SK-N-SH treated with all-trans-retinoic acid at 6 μM for 48 hours (cell line): ENCODE measurements around the gene SERPINE1.
"Not testable (repeated sequence)": the region's sequence is repeated elsewhere in the genome, so short reads cannot be mapped to it uniquely, and the experiment has no call there.

ENCODE experiments used
- ATAC-seq: fragments of 200-7000 bp; cut with Tn5 transposase; 3 replicates; pipeline ENCODE4 v1.9.1; 2020; ENCODE audit warnings: mild to moderate bottlenecking, moderate library complexity
- ARNTL ChIP-seq: fragments of 450-650 bp; formaldehyde crosslinking; IDR thresholded peaks from 2 replicates; pipeline ENCODE4 v1.5.0; 2020; ENCODE audit warnings: low read depth, mild to moderate bottlenecking, moderate library complexity, borderline replicate concordance
- CREB5 ChIP-seq: fragments of 250-450 bp; sonication (Bioruptor Pico); IDR thresholded peaks from 2 replicates; pipeline ENCODE4 v1.5.1; 2020; ENCODE audit warnings: low read depth, mild to moderate bottlenecking, moderate library complexity
- CSDC2 ChIP-seq: fragments of 250-450 bp; sonication (Bioruptor Pico); IDR thresholded peaks from 2 replicates; pipeline ENCODE4 v1.5.0; 2020; ENCODE audit warnings: mild to moderate bottlenecking, moderate library complexity
- CSRNP3 ChIP-seq: fragments of 250-450 bp; sonication (Bioruptor Pico); IDR thresholded peaks from 2 replicates; pipeline ENCODE4 v1.5.1; 2021; ENCODE audit warnings: mild to moderate bottlenecking, moderate library complexity
- GLIS3 ChIP-seq: fragments of 250-450 bp; sonication (Bioruptor Pico); IDR thresholded peaks from 2 replicates; pipeline ENCODE4 v1.5.0; 2020; ENCODE audit warnings: mild to moderate bottlenecking, moderate library complexity
- ISL1 ChIP-seq: fragments of 250-450 bp; sonication (Bioruptor Pico); IDR thresholded peaks from 2 replicates; pipeline ENCODE4 v2.1.2; 2022; ENCODE audit warnings: mild to moderate bottlenecking, moderate library complexity
- OSR1 ChIP-seq: fragments of 250-450 bp; sonication (Bioruptor Pico); IDR thresholded peaks from 2 replicates; pipeline ENCODE4 v1.8.0; 2022; ENCODE audit warnings: moderate library complexity, mild to moderate bottlenecking, inconsistent platforms
- PATZ1 ChIP-seq: fragments of 250-450 bp; sonication (Bioruptor Pico); IDR thresholded peaks from 2 replicates; pipeline ENCODE4 v1.8.0; 2020; ENCODE audit warnings: mild to moderate bottlenecking, moderate library complexity, borderline replicate concordance
- POU6F1 ChIP-seq: fragments of 250-450 bp; sonication (Bioruptor Pico); IDR thresholded peaks from 2 replicates; pipeline ENCODE4 v1.8.0; 2021; ENCODE audit warnings: low read depth, mild to moderate bottlenecking, moderate library complexity, borderline replicate concordance
- PPARA ChIP-seq: fragments of 250-450 bp; sonication (Bioruptor Pico); IDR thresholded peaks from 2 replicates; pipeline ENCODE4 v1.5.0; 2020; ENCODE audit warnings: mild to moderate bottlenecking, borderline replicate concordance
- RARB ChIP-seq: fragments of 250-450 bp; sonication (Bioruptor Pico); IDR thresholded peaks from 2 replicates; pipeline ENCODE4 v1.8.0; 2021; ENCODE audit warnings: mild to moderate bottlenecking, moderate library complexity
- SNAI2 ChIP-seq: fragments of 250-450 bp; sonication (Bioruptor Pico); IDR thresholded peaks from 2 replicates; pipeline ENCODE4 v1.5.0; 2020; ENCODE audit warnings: mild to moderate bottlenecking, moderate library complexity
- TCF4 ChIP-seq: fragments of 250-450 bp; sonication (Bioruptor Pico); IDR thresholded peaks from 2 replicates; pipeline ENCODE4 v1.8.0; 2021; ENCODE audit warnings: mild to moderate bottlenecking, moderate library complexity, borderline replicate concordance
- TOX ChIP-seq: fragments of 250-450 bp; sonication (Bioruptor Pico); IDR thresholded peaks from 2 replicates; pipeline ENCODE4 v1.8.0; 2021; ENCODE audit warnings: mild to moderate bottlenecking, moderate library complexity, borderline replicate concordance
- TSHZ2 ChIP-seq: fragments of 250-450 bp; sonication (Bioruptor Pico); IDR thresholded peaks from 2 replicates; pipeline ENCODE4 v1.5.0; 2020; ENCODE audit warnings: mild to moderate bottlenecking, moderate library complexity
- ZC3H10 ChIP-seq: fragments of 250-450 bp; sonication (Bioruptor Pico); IDR thresholded peaks from 2 replicates; pipeline ENCODE4 v1.5.1; 2021; ENCODE audit warnings: mild to moderate bottlenecking, moderate library complexity
- ZFP30 ChIP-seq: fragments of 450-650 bp; formaldehyde crosslinking; IDR thresholded peaks from 2 replicates; pipeline ENCODE4 v1.5.0; 2022; ENCODE audit warnings: mild to moderate bottlenecking, moderate library complexity
- ZNF565 ChIP-seq: fragments of 450-650 bp; formaldehyde crosslinking; conservative IDR thresholded peaks from 2 replicates; pipeline ENCODE4 v1.5.0; 2020; ENCODE audit warnings: low read depth, mild to moderate bottlenecking, moderate library complexity
- ZNF70 ChIP-seq: fragments of 450-650 bp; formaldehyde crosslinking; IDR thresholded peaks from 2 replicates; pipeline ENCODE4 v1.5.0; 2020; ENCODE audit warnings: mild to moderate bottlenecking, moderate library complexity
- ZNF8 ChIP-seq: fragments of 450-650 bp; formaldehyde crosslinking; IDR thresholded peaks from 2 replicates; pipeline ENCODE4 v1.5.0; 2020; ENCODE audit warnings: mild to moderate bottlenecking, moderate library complexity

The SERPINE1 gene

GRCh38 chr7:101119876-101120275 lies 7.0 kb upstream of the SERPINE1 start:
- TF ChIP-seq ISL1 (CRISPR knock-in tag) (peak; percentile 34; the same call in 1 of the 2 replicates), RARB (no peak), ARNTL (no peak), SNAI2 (CRISPR knock-in tag) (peak; percentile 44; the same call in 1 of the 2 replicates)
- no peak for ATAC-seq

- no peak for TF ChIP-seq PPARA (CRISPR knock-in tag)
- no peak for TF ChIP-seq RARB
- no peak for TF ChIP-seq ZNF70 (CRISPR knock-in tag)
- no peak for TF ChIP-seq ZNF8
- TF ChIP-seq CSDC2 (CRISPR knock-in tag), result no peak
- TF ChIP-seq GLIS3 (CRISPR knock-in tag), result no peak
- no peak for TF ChIP-seq TSHZ2 (CRISPR knock-in tag)
- no peak for TF ChIP-seq ZFP30 (CRISPR knock-in tag)
- no peak for TF ChIP-seq ZC3H10
- TF ChIP-seq CSRNP3 (CRISPR knock-in tag), result no peak
- no peak for TF ChIP-seq PATZ1 (CRISPR knock-in tag)
- TF ChIP-seq OSR1 (CRISPR knock-in tag), result no peak
- TF ChIP-seq ARNTL, result no peak
- no peak for TF ChIP-seq TOX (CRISPR knock-in tag)
- no peak for TF ChIP-seq TCF4 (CRISPR knock-in tag)
Observed at GRCh38 chr7:101120315-101120714, 6.6 kb upstream of the SERPINE1 start.

GRCh38 chr7:101121631-101121990 lies 5.3 kb upstream of the SERPINE1 start:
- not testable (repeated sequence) for ATAC-seq

More at GRCh38 chr7:101120315-101120714, 6.6 kb upstream of the SERPINE1 start:
- no peak for ATAC-seq

- peak; percentile 73 for ATAC-seq
- TF ChIP-seq TOX (CRISPR knock-in tag) (peak; percentile 53; the same call in 1 of the 2 replicates), ZC3H10 (no peak), TCF4 (CRISPR knock-in tag) (no peak), ZNF565 (peak; percentile 79; the same call in 1 of the 2 replicates), POU6F1 (CRISPR knock-in tag) (peak; percentile 89; the same call in 1 of the 2 replicates), ARNTL (no peak), CSDC2 (CRISPR knock-in tag) (peak; percentile 94), TSHZ2 (CRISPR knock-in tag) (no peak), ZNF70 (CRISPR knock-in tag) (no peak), SNAI2 (CRISPR knock-in tag) (peak; percentile 92), RARB (peak; percentile 65; the same call in 1 of the 2 replicates), CREB5 (peak; percentile 90), GLIS3 (CRISPR knock-in tag) (peak; percentile 46; the same call in 1 of the 2 replicates), CSRNP3 (CRISPR knock-in tag) (no peak)
Observed at GRCh38 chr7:101121991-101122932, 4.6 kb upstream of the SERPINE1 start.
